Mesenteric fat pad (tissue), 1 donor: ENCODE results near the gene STEAP3. TPM values are rescaled to one million over a fixed set of nuclear protein-coding genes. Genes with fewer than 3 reads are reported as not detected.
A peak's percentile ranks its signal among the peaks of the same experiment; 100 is the strongest.
"Not testable (repeated sequence)": the region's sequence is repeated elsewhere in the genome, so short reads cannot be mapped to it uniquely, and the experiment has no call there.

Source experiments
- DNase-seq: peaks from one replicate; pipeline ENCODE4 v3.0.0-alpha.2; 2020; ENCODE audit warnings: low spot score
- total RNA-seq: library from RNA; stranded (reverse); fragmentation: NEBNext Ultra II Directional; extraction: Animal tissue kit (Norgen Biotek cat#: 25700); gene quantifications from one replicate; pipeline ENCODE4 v1.2.1, GENCODE V29; 2021
- donor health status: DM: yes; HTN: yes; CAD: no.

STEAP3 gene
- total RNA-seq, 1 donor from 2014 or later, result 15.2 TPM

DNA sequence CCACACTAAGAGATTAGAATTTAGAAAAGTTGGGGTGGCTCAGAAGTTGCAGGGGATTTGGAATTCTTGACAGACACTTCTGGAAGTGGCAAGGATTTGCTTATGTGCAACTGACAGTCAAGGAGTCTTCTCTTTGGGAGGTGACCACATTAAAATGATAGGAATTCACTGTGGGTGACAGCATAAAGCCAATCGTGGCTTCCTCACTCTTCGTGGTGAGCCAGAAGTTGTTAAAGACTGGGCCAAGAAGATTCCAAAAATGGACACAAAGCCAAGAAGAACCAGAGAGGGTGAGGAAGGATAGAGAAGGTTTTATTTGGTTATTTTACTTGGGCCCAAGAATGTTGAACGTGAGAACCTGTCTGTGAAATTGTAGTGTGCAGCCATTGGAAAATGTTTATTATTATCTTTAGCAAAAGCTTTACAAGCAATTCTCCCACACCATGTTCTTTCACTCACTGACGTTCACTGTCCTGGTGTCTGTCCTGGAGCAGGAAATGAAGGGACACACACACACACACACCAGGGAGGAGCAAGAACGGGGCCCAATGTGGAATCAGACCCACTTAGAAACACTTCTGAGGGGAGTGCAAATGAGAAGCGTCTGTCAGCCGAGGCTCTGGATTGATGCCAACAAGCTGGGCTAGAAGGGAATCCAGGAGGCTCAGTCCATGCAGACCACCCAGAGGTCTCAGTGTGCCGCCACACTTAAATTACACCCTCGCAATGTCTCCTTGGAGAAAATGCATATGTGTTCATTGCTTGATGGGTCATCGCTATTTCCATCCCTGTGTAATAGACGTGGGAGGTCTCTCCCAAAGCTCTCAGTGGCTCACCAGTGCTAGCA is 37.2 kb downstream of the STEAP3 start:
- DNase-seq, result peak; percentile 53

DNA sequence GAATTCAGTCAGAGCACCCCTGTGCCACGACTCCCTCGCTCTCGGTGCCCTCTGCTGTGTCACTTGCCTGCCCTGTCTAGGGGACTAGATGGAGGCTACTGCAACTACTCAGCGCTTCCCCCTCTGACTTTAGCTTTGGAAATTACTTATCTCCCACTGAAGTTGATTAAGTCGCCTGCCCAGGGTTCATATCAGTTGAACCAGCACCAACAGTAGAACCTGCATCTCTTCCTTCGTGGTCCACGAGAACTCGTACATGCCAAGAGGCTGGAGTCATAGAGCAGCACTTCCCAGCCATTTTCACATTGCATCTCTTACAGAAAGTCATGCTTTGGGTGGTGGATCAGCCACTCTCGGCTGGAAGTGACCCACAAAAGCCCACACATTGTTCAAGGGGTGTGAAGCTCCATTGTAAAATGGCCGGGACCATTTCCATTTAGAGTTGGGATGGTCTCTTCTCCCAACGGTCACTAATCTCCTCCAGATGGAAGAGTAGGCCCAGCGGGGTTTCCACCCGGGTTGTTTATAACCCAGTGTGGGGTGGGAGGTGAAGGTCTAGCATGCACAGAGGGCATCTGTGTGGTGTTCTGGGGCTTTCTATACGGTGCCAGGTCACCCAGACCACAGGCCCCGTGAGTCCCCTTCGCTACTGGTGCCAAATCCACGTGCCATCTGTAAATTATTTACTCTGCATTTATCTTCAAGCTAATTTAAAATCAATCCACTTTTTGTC is 38.0 kb downstream of the STEAP3 start:
- DNase-seq, result peak; percentile 72

DNA sequence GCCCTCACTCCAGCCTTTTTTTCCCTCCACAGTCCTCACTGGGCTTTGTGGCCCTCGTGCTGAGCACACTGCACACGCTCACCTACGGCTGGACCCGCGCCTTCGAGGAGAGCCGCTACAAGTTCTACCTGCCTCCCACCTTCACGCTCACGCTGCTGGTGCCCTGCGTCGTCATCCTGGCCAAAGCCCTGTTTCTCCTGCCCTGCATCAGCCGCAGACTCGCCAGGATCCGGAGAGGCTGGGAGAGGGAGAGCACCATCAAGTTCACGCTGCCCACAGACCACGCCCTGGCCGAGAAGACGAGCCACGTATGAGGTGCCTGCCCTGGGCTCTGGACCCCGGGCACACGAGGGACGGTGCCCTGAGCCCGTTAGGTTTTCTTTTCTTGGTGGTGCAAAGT is 39.4 kb downstream of the STEAP3 start:
- peak; percentile 81 for DNase-seq

DNA sequence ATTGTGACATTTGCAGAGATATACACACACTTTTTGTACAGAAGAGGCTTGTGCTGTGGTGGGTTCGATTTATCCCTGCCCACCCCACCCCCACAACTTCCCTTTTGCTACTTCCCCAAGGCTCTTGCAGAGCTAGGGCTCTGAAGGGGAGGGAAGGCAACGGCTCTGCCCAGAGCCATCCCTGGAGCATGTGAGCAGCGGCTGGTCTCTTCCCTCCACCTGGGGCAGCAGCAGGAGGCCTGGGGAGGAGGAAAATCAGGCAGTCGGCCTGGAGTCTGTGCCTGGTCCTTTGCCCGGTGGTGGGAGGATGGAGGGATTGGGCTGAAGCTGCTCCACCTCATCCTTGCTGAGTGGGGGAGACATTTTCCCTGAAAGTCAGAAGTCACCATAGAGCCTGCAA is 40.0 kb downstream of the STEAP3 start:
- DNase-seq, result peak; percentile 41

DNA sequence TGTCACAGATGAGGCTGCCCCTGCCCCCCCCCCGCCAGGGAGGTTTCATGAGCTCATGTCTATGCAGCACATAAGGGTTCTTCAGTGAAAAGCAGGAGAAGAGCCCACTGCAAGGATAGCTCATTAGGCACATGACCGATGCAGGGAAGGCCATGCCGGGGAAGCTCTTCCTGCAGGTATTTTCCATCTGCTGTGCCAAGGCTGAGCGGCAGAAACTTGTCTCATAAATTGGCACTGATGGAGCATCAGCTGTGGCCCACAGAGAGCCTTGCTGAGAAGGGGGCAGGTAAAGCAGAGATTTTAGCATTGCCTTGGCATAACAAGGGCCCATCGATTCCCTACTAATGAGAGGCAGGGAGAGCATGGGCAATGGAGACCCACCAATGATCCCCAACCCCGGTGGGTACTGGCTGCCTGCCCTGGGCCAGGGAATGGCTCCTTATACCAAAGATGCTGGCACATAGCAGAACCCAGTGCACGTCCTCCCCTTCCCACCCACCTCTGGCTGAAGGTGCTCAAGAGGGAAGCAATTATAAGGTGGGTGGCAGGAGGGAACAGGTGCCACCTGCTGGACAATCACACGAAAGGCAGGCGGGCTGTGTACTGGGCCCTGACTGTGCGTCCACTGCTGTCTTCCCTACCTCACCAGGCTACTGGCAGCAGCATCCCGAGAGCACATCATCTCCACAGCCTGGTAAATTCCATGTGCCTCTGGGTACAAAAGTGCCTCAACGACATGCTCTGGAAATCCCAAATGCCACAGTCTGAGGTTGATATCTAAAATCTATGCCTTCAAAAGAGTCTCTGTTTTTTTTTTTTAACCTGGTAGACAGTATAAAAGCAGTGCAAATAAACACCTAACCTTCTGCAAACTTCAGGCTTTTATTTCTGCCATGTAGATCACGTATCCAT is 41.4 kb downstream of the STEAP3 start:
- DNase-seq, result peak; percentile 77

DNA sequence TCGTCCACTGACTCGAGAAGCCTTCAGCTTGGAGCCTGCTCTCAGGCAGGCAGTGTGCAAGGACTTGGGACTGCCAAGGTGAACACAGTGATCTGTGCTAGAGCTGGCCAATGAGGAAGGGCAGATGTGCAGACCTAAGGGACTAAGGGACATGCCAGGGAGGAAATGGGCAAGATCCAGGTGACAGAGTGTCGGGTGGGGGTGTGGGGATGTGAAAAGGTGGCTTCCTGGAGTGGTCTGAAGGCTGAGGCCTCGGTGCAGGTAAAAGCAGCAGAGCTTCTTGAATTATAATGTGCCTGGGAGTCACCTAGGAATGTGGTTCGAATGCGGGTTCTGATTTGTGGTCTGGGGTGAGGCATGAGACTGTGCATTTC is 42.0 kb downstream of the STEAP3 start:
- DNase-seq, result peak; percentile 37

DNA sequence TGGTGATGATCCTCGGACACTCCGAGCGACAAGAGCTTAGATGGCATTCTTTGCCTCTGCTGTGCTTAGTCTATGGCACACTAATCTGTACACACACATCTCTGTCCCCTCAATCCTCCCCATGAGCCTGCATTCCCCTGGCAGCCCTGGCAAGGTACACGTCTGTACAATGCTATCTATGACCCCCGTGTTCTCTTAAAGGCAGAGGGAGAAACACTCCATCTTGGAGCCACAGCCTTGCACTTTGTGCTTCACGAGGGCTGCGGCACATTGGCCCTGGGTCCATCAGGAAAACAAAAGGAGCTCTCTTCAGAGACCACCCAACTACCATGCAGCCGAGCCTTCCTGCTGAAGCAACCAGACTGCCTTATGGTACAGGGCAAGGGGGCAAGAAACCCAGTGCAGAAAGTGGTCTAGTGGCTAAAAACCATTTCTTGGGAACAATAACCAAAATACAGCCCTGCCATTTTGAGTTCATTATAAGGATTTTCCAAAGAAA is 42.5 kb downstream of the STEAP3 start:
- DNase-seq, result peak; percentile 51

DNA sequence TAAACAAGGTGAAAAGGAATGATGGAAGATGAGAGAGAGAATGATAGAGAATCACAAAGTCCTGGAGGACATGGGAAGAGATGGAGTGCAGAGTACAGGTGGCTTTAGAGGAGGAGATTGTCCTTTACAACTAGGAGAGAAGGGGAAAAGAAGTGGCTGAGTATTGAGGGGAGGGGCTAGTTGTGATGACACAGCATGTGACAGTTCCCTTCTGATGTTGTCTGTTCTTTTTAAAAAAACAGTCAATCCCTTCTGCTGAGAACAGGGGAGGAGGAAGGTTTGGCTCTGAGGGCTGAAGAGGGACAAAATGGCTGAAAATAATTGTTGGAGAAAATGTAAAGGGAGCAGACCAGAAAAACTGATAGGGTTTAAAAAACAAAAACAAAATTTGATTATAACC is 44.0 kb downstream of the STEAP3 start:
- DNase-seq, result no peak

DNA sequence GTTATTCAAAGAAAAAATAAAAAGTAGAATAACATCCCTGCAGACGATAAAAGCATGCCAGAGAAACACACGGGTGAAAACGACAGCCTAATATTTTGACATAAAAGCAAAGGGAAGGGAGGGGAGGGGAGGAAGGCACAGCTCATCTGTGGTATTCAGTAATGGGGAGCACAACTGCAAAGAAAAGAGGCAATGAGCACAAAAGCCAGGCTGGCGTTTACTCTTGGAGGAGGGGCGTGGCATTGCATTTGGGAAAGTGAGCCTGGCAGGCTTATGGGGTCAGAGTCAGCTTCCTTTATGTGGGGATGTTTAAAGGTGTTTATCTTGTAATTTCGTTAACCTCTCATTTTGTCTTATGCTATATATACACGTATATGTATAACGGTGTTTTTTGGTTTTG is 53.2 kb downstream of the STEAP3 start:
- DNase-seq, result peak; percentile 8

DNA sequence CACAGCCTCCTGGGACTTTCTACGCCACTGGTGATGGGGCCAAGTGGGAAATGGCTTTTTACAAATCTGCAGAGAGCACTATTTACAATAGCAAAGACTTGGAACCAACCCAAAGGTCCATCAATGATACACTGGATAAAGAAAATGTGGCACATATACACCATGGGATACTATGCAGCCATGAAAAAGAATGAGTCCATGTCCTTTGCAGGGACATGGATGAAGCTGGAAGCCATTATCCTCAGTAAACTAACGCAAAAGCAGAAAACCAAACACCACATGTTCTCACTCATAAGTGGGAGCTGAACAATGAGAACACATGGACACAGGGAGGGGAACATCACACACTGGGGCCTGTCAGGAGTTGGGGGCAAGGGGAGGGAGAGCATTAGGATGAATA is 54.8 kb downstream of the STEAP3 start:
- DNase-seq, result not testable (repeated sequence)

DNA sequence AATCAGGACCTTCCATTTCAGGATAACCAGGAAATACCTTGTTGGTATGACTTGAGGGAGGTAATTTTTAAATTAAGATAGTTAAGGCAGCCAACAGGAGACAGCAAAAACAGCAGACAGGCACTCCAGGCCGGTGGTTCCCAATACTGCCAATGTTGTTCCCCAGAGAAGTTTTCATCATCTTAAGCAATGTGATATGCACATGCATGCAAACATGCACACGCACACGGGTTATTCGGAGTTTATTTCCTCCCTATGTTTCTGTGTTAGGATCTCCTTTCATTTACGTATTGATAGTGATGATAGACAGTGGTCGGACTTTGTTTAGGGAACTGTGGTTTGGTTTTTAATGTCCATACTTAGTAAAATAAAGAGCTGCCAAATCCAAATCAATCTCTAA is 55.3 kb downstream of the STEAP3 start:
- DNase-seq, result no peak

DNA sequence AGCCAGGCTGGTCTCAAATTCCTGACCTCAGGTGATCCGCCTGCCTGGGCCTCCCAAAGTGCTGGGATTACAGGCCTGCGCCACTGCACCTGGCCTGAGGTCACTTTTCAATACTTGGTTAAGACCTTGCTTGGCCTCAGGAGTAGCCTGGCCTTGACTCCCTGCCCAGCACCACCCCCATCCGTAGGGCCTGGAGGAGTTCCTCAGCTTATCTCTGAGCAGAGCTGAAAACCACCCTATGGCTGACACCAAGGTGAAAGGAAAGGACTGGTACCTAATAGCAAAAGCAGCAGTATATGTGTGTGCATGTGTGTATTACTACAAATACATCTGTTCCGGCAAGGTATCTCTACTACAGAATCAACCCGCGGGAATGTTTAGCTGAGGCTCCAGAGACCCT is 56.0 kb downstream of the STEAP3 start:
- DNase-seq, result no peak

DNA sequence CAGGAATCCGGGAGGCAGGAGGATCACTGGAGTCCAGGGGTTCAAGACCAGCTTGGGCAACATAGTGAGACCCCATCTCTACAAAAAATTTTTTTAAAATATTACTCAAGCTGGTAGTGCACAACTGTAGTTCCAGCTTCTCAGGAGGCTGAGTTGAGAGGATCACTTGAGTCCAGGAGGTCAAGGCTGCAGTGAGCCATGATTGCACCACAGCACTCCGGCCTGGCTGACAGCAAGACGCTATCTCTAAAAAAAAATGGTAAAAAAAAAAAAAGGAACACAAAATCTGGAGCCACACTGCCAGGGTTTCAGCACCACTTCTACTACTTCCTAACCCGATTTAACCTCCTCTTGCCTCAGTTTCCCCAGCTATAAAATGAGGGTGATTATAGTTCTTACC is 57.0 kb downstream of the STEAP3 start:
- DNase-seq, result no peak

DNA sequence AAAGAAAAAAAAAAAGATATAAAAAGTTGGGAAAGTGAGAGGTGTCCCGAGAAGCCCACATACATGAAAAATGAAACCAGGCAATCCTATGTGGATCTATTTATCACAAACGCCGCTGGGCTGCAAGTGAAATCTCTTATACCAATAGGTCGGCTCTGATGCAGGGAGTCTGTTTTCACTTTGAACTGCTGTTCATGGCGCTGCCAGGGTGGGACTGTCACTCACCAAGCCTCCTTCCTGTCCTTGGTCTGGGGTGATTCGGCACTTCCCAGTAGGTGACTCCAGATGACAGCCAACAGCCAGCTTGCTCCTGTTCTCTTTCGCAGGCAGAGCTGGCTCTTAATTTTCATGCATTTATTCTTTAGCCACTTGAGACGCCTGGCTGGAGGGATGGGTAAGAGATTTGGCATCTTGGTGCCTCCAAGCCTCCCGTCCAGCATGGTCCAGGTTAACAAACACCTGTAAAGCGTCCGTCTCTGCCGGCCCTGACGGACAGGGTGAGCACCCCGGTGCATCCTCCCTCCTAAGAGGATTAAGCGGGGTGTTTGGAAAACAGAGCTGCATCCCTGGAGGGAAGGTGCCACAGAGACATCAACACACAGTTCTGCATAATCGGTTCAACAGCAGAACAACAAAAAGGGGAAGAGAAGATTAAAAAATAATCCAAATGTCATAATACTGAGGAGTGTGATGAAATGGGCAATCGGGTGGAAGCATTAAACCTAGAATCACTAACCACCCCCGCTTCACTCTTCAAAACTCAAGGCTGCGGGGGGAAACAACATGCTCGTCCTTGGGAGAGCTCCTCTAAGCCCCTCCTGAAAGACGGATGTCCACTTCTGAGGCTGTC is 58.7 kb downstream of the STEAP3 start:
- DNase-seq, result no peak

DNA sequence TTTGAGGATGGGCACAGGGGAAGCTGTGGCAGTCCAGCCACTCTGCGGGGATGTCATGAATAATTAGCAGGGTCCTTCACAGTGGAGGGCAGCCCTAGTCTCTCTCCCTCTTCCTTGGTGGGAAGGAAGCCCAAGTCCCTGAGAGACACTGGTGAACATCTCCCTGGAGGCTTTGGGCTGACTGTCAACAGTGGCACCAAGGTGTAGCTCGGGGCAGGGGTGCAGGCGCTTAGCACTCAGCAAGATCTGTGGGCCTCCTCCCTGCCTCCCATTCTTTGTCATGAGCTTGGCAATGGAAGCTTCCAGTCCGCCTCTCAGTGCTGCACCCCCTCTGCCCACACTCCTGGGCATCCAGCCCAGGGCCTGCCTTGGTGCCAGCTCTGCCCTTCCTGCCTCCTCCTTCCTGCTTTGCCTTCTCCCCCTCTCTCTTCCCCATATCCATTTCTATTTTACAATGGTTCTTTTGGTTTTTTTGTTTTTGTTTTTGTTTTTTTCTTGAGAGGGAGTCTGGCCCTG is 59.4 kb downstream of the STEAP3 start:
- no peak for DNase-seq

DNA sequence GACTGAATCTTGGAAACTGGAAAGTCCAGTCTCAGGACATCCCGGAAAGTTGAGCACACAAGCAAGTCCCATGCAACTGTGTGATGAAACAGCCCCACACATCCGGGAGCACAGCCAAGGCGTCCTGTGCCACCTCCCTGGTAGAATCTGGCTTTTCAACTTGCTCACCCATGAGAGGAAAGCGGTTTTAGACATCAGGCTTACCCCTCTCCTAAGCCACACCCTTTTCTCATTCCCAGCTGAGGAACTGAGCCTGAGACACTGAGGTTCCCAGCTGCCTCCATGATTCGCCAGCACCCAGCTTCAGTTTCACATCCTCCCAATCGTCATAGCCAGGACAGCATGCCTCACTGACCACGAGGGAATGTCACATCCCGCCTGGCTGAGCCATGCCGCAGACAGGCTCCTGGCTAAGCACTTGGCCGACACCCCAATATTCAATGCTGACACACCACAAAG is 60.3 kb downstream of the STEAP3 start:
- DNase-seq, result no peak

DNA sequence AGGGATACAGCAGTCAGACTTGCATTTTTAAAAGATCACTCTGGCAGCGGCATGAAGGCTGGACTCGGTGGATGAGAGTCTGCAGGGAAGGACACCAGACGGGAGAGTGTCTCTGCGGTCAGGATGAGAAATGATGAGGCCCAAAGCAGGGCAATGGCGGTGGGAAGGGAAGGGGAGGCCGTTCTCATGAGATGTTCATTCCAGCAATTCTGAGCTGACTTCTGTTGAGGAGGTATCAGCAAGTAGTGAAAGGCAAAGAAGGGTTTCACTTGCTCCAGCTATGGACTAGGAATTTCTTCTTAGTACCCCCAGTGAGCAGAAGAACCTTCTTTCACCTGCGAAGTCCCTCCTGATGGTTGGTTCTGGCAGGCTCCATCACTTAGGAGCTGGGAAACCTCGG is 63.0 kb downstream of the STEAP3 start:
- no peak for DNase-seq

DNA sequence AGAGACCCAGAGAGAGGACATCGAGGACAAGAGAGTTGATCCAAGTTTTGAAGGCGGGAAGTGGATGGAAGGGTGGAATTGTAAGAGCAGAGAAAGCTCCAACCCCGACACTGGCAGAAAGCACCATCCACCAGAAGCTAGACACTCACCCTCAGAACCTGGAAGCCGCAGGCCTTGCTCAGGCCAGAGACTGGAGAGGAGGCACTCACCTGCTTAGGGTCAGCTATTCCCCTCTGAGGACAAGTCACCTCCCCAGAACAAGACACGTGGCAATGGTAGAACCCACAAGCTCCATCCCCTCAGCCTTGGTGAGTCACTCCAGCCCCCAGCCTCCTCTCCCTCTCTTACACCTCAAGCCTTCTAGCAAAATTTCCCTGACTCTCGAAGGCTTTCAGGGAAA is 64.9 kb downstream of the STEAP3 start:
- DNase-seq, result no peak

DNA sequence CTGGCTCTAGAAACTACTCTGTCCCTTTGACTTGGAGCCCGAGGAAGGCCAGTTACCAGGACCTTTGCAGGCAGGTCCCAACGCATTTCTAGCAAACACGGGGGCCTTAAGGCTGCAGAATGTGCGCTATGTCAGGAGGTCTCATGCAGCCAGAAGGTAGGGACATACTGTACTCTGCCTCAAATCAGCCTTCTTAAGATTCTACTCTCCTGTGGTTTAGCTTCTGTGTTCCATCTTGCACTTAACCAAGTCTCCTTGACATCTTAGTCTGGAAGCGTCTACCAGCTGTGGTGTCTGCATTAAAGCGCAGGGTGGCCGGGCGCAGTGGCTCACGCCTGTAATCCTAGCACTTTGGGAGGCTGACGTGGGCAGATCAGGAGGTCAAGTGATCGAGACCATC is 65.5 kb downstream of the STEAP3 start:
- DNase-seq, result no peak

DNA sequence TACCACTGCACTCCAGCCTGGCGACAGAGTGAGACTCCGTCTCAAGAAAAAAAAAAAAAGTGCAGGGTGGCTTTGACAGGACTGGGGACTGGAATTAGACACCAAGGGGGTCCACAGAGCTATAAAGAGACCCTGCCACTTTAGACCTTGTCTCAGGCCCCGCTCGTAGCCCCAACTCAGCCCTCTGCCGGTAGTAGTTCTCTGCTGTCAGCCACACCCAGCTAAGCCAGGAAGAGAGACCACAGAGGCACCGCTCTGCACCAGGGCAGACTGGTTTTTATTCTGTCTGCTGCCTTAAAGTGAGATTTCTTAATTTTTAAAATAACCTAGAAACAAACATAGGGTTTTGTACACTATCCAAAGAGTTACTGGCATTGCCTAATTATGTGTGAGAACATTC is 66.0 kb downstream of the STEAP3 start:
- DNase-seq, result no peak
